ENCODE data around the gene SLC6A7.

DNA sequence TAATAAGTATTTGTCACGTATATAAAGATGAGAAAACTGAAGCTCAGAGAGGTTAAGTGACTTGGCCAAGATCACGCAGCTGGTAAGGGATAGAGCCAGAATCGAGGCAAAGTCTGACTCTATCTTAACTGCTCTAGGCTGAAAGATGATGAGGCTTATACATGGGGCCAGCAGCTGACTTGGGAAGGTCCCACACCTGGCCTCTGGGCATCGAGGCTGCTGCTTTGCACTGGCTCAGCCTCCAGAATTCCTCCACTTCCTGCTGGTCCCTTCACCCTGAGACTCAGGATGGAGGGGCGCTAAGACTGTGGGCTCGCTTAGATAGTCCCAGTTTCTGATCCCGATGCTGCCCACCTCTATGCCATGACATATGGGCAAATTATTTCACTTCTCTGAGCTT, 64.5 kb downstream of the SLC6A7 start:
- TF ChIP-seq, protein P1, sequence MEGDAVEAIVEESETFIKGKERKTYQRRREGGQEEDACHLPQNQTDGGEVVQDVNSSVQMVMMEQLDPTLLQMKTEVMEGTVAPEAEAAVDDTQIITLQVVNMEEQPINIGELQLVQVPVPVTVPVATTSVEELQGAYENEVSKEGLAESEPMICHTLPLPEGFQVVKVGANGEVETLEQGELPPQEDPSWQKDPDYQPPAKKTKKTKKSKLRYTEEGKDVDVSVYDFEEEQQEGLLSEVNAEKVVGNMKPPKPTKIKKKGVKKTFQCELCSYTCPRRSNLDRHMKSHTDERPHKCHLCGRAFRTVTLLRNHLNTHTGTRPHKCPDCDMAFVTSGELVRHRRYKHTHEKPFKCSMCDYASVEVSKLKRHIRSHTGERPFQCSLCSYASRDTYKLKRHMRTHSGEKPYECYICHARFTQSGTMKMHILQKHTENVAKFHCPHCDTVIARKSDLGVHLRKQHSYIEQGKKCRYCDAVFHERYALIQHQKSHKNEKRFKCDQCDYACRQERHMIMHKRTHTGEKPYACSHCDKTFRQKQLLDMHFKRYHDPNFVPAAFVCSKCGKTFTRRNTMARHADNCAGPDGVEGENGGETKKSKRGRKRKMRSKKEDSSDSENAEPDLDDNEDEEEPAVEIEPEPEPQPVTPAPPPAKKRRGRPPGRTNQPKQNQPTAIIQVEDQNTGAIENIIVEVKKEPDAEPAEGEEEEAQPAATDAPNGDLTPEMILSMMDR (IDR thresholded peaks at IDR 0.05): no peak
- no peak for TF ChIP-seq POLR2A (IDR thresholded peaks at IDR 0.05)

Data from tibial nerve (tissue), 3 donors.